Neutrophil (primary cell): ENCODE results near the gene LDLRAD4.

Experiments
- H3K27ac ChIP-seq: fragments of 200-600 bp; sonication (generic); 2 replicates; pipeline ENCODE4 v1.5.1; 2016; ENCODE audit warnings: mild to moderate bottlenecking, moderate library complexity
- H3K27me3 ChIP-seq: fragments of 200-600 bp; sonication (generic); 2 replicates; pipeline ENCODE4 v1.6.0; 2016; ENCODE audit warnings: mild to moderate bottlenecking
- H3K36me3 ChIP-seq: fragments of 200-600 bp; sonication (generic); 2 replicates; pipeline ENCODE4 v1.5.1; 2017
- H3K4me1 ChIP-seq, 2 experiments: fragments of 200-600 bp in 1 of 2; sonication (generic) in 1 of 2; 1 replicate in 1 of 2; 2 replicates in 1 of 2; pipeline versions ENCODE4 v1.5.1 to v1.6.1; 2013 to 2016; ENCODE audit warnings: low read depth in 1 of 2, low read length in 1 of 2, mild to moderate bottlenecking in 1 of 2, moderate library complexity in 1 of 2; ENCODE audit not compliant: control insufficient read depth in 1 of 2, insufficient read depth in 1 of 2
- H3K4me3 ChIP-seq, 2 experiments: fragments of 200-600 bp in 1 of 2; sonication (generic) in 1 of 2; 1 replicate in 1 of 2; 2 replicates in 1 of 2; pipeline ENCODE4 v1.5.1; 2013 to 2016; ENCODE audit warnings: low read depth in 1 of 2, low read length in 1 of 2, mild to moderate bottlenecking in 1 of 2, moderate library complexity in 1 of 2
- H3K9me3 ChIP-seq: fragments of 200-600 bp; sonication (generic); 2 replicates; pipeline ENCODE4 v1.5.1; 2016
- TF ChIP-seq, protein P1 (sequence below): fragments of 200-600 bp; sonication (generic); IDR thresholded peaks from 2 replicates; pipeline ENCODE4 v1.5.1; 2016; ENCODE audit warnings: antibody characterized with exemption

LDLRAD4 gene

DNA sequence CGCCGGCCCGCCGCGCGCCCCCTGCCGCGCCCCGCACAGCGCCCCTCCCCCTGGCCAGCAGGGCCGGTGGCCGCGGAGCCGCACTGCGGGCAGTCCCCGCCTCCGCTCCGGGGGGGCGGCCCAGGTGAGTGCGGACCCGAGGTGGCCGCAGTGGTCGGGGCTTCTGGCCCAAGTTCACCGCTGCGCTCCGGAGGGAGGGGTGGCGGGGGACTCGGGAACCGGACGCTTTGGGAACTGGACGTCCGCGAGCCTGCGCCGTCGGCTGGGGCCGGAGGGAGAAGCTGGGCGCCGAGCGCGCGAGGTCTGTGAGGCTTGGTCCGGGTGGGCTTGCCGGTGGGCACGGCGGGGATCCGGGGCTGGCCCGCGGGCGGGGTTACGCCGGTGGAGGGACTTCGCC, 591 bp upstream of the LDLRAD4 start:
- Histone ChIP-seq H3K4me1 (peaks cover 13 to 25% of the 10 kb centered on the region in 2 experiments), H3K27me3 (peaks cover 95% of the 10 kb centered on the region), H3K27ac (no peak overlapping the region), H3K4me3 (peak overlapping the region in 1 of 2 experiments; percentile 21), H3K36me3 (no peaks in the 10 kb centered on the region), H3K9me3 (no peaks in the 10 kb centered on the region)
- TF ChIP-seq, protein P1, sequence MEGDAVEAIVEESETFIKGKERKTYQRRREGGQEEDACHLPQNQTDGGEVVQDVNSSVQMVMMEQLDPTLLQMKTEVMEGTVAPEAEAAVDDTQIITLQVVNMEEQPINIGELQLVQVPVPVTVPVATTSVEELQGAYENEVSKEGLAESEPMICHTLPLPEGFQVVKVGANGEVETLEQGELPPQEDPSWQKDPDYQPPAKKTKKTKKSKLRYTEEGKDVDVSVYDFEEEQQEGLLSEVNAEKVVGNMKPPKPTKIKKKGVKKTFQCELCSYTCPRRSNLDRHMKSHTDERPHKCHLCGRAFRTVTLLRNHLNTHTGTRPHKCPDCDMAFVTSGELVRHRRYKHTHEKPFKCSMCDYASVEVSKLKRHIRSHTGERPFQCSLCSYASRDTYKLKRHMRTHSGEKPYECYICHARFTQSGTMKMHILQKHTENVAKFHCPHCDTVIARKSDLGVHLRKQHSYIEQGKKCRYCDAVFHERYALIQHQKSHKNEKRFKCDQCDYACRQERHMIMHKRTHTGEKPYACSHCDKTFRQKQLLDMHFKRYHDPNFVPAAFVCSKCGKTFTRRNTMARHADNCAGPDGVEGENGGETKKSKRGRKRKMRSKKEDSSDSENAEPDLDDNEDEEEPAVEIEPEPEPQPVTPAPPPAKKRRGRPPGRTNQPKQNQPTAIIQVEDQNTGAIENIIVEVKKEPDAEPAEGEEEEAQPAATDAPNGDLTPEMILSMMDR: no peak

DNA sequence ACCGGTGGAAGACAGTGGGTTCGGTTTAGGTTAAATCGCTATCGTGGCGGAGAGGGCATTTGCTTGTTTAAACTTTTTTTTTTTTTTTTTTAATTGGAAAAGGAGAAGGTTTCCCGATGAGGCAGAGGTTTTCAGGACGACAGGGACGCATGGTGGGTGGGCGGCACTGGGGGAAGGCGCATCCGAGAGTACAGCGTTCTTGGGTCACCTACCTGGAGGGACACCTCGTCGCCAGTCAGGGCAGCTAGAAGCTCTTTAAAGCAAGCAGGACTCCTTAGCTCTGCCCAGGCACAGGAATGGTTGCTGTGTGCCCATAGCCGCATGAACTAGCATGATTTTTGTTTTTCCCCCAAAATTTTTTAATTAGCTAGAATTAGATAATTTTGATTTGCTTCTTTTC, 437 bp downstream of the LDLRAD4 start:
- Histone ChIP-seq H3K4me1 (peaks cover 13 to 25% of the 10 kb centered on the region in 2 experiments), H3K9me3 (no peaks in the 10 kb centered on the region), H3K27me3 (peaks cover 89% of the 10 kb centered on the region), H3K36me3 (no peaks in the 10 kb centered on the region), H3K4me3 (no peak overlapping the region), H3K27ac (no peak overlapping the region)
- TF ChIP-seq, protein P1: no peak

DNA sequence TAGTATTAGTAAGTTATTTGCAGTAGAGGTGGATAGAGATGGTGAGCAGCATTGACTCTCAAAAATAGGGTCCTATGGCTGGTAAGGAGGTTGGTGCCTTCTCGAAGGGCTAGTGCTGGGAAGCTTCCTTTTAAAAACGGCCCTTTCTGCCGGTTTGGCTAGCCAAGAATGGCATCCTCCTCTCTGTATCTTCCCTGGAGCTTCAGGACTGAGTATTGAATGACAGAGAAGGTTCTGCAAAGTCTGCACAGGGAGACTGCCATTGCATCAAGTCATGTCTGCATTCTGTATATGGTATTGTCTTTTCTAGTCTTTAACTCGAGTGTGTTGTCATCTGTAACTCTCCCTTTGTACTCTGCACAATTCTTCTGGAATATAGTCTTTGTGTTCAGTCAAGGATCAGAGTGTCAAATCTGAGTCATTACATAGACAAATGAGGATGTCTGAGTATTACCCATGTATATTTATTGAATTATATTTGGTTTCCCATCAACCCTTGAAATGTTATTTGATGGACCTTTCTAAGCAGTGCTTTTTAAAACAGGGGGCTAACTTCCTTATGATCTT, 1.1 kb downstream of the LDLRAD4 start:
- H3K9me3 ChIP-seq: no peaks in the 10 kb centered on the region
- peaks cover 13 to 25% of the 10 kb centered on the region in 2 experiments for H3K4me1 ChIP-seq
- no peak overlapping the region for H3K4me3 ChIP-seq
- peaks cover 82% of the 10 kb centered on the region for H3K27me3 ChIP-seq
- H3K36me3 ChIP-seq: no peaks in the 10 kb centered on the region
- H3K27ac ChIP-seq: no peak overlapping the region
- TF ChIP-seq, protein P1: no peak

DNA sequence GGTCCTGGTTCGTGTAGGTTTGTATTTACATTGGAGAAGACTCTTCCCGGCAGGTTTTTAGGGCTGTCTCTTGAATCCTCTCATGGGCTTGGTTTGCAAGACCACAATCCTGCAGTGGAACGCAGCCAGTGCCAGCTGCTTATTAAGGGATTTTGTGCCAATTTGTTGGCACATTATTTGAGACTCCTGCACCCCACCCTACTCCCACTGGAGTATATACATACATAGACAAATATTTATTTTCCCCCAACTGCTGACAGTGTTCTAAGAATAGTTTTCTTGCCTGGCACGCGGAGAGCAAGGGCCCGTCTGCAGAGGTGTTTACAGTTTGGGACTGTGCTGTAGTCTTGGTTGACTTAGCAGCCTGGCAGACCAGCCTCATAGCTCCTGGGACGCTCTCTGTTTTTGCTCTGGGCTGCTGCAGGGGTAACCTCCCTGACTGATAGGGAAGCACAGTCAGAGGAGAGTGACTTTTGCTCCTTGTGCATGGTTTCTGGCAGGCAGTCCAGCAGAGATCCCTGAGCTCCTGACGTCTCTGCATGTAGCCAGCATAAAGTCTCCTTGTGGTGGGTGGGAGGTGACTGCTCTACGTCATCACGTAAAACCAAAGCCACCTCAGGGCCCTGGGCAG, 1.9 kb downstream of the LDLRAD4 start:
- Histone ChIP-seq H3K27me3 (peaks cover 74% of the 10 kb centered on the region), H3K4me1 (peaks cover 13 to 25% of the 10 kb centered on the region in 2 experiments), H3K36me3 (no peaks in the 10 kb centered on the region), H3K9me3 (no peaks in the 10 kb centered on the region), H3K27ac (no peak overlapping the region), H3K4me3 (no peak overlapping the region)
- TF ChIP-seq, protein P1: no peak

DNA sequence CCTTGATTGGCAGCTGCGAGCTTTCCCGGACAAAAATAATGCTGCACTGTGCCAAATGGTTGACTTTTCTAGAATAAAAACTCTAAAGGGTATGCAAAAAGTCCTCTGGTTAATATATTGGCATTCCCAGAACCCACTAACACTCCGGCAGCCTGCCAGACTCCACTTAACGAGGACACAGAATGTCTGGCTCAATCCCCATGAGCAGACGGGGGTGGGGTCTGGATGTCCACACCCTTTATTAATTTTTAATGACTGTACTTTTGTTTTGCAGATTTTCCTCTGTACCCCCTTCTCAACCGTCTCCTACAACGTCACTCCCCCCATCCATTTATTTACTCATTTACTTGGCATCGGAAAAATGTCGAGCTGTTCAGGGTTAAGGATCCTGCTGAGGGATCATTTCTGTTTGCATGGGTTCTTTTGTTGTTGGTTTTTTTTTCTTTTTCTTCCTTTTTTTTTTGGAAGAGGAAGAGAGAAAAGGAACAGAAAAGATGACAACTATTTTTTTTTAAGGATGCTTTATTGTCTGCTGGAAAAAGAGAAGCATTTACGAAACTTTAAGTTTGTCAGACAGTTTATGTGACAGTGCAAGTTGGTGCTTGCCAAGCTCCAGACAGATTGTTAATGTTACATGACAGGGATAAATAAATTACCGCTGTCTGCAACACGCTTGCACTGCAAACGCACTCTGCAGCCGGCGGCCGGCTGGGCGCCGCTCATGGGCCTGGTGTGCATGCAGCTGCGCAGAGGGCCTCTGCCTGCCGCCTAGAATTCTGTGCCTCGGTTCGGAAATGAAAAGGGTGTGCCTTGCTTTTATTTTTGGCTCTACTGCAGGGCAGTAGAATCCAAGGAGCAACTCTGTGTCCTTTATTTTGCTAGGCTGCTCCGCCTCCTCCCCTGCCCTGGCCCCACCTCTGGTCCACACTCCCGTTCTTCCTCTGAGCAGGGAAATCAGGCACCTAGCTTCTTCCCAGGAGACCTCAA, 3.6 kb downstream of the LDLRAD4 start:
- TF ChIP-seq, protein P1: no peak
- H3K27ac ChIP-seq: no peak overlapping the region
- no peak overlapping the region for H3K4me3 ChIP-seq
- peaks cover 57% of the 10 kb centered on the region for H3K27me3 ChIP-seq
- no peaks in the 10 kb centered on the region for H3K36me3 ChIP-seq
- peaks cover 9 to 14% of the 10 kb centered on the region in 2 experiments for H3K4me1 ChIP-seq
- no peaks in the 10 kb centered on the region for H3K9me3 ChIP-seq
